Measurements from ENCODE around the gene LSM6. TPM values are rescaled to one million over a fixed set of nuclear protein-coding genes. Genes with fewer than 3 reads are reported as not detected.

LSM6 gene
- total RNA-seq, 2 donors from 2014 or later = 10.4 to 34.3 TPM

- ATAC-seq (no peak), DNase-seq (no peak)
- no peaks in the 10 kb centered on the region for H3K27me3 ChIP-seq
- no peak overlapping the region for H3K27ac ChIP-seq
- intact Hi-C loops (cut with DNase I) = no loop called here
- H3K4me3 ChIP-seq = no peak overlapping the region
- H3K36me3 ChIP-seq (replicated peaks in 1 of 2; ENCODE audit: insufficient read depth in 1 of 2, low read depth in 2 of 2) = no peaks in the 10 kb centered on the region
- no peak for TF ChIP-seq POLR2A (IDR thresholded peaks at IDR 0.05)
- TF ChIP-seq CTCF (IDR thresholded peaks at IDR 0.05) = no peak
- 44 to 61% methylated on average over 3 of the region's 3 CpGs for WGBS, 2 donors
- no peaks in the 10 kb centered on the region for H3K4me1 ChIP-seq
- no peaks in the 10 kb centered on the region for H3K9me3 ChIP-seq
These were observed 20.3 kb upstream of the LSM6 start for GRCh38 chr4:146155152-146155724.

- 61 to 73% methylated on average over 5 of the region's 5 CpGs for WGBS, 2 donors
- Histone ChIP-seq H3K9me3 (no peaks in the 10 kb centered on the region), H3K36me3 (replicated peaks in 1 of 2; ENCODE audit: insufficient read depth in 1 of 2, low read depth in 2 of 2) (no peaks in the 10 kb centered on the region), H3K27ac (no peak overlapping the region), H3K27me3 (no peaks in the 10 kb centered on the region), H3K4me1 (no peaks in the 10 kb centered on the region), H3K4me3 (no peak overlapping the region)
- DNase-seq (no peak), ATAC-seq (no peak)
- TF ChIP-seq POLR2A (IDR thresholded peaks at IDR 0.05) = no peak
- TF ChIP-seq CTCF (IDR thresholded peaks at IDR 0.05) = no peak
- intact Hi-C loops (cut with DNase I) = no loop called here
These were observed 17.3 kb upstream of the LSM6 start for GRCh38 chr4:146158036-146158745.

GRCh38 chr4:146159384-146160058, 16.0 kb upstream of the LSM6 start:
- TF ChIP-seq CTCF (IDR thresholded peaks at IDR 0.05) (no peak), POLR2A (IDR thresholded peaks at IDR 0.05) (no peak)
- Histone ChIP-seq H3K4me1 (no peaks in the 10 kb centered on the region), H3K9me3 (no peaks in the 10 kb centered on the region), H3K4me3 (no peak overlapping the region), H3K27me3 (no peaks in the 10 kb centered on the region), H3K27ac (no peak overlapping the region), H3K36me3 (replicated peaks in 1 of 2; ENCODE audit: insufficient read depth in 1 of 2, low read depth in 2 of 2) (no peaks in the 10 kb centered on the region)
- intact Hi-C loops (cut with DNase I) = no loop called here
- 53 to 61% methylated on average over 4 of the region's 4 CpGs for WGBS, 2 donors
- DNase-seq = no peak
- no peak for ATAC-seq

GRCh38 chr4:146161243-146161642, 14.3 kb upstream of the LSM6 start:
- DNase-seq (no peak), ATAC-seq (no peak)
- H3K36me3 ChIP-seq (replicated peaks in 1 of 2; ENCODE audit: insufficient read depth in 1 of 2, low read depth in 2 of 2) = no peaks in the 10 kb centered on the region
- no peak overlapping the region for H3K27ac ChIP-seq
- H3K9me3 ChIP-seq = no peaks in the 10 kb centered on the region
- intact Hi-C loops (cut with DNase I) = no loop called here
- no peak overlapping the region for H3K4me3 ChIP-seq
- TF ChIP-seq POLR2A (IDR thresholded peaks at IDR 0.05) = no peak
- no peak for TF ChIP-seq CTCF (IDR thresholded peaks at IDR 0.05)
- no peaks in the 10 kb centered on the region for H3K4me1 ChIP-seq
- H3K27me3 ChIP-seq = no peaks in the 10 kb centered on the region
